ENCODE data around the gene CAMK2A.

CAMK2A gene

GRCh38 chr5:150203832-150204589 is 85.6 kb downstream of the CAMK2A start:
- no peaks in the 10 kb centered on the region for H3K9me3 ChIP-seq (ENCODE audit: insufficient read depth, low read length)
- H3K9ac ChIP-seq (ENCODE audit: low read length): no peak overlapping the region
- H3K79me2 ChIP-seq (ENCODE audit: insufficient read depth, low read length): no peaks in the 10 kb centered on the region
- no peaks in the 10 kb centered on the region for H3F3A ChIP-seq (ENCODE audit: insufficient read depth)
- no peak overlapping the region for H3K27ac ChIP-seq (ENCODE audit: low read depth, low read length)
- TF ChIP-seq CTCF (IDR thresholded peaks at IDR 0.05; ENCODE audit: insufficient read depth, low read length, poor library complexity, severe bottlenecking): no peak
- TF ChIP-seq EZH2phosphoT487 (conservative IDR thresholded peaks at IDR 0.05; ENCODE audit: low read length): no peak
- no peak overlapping the region for H2AFZ ChIP-seq (ENCODE audit: low read depth, low read length, severe bottlenecking)
- H4K20me1 ChIP-seq (ENCODE audit: low read depth, low read length): no peaks in the 10 kb centered on the region
- H3K27me3 ChIP-seq (ENCODE audit: low read length): no peaks in the 10 kb centered on the region
- H3K9me2 ChIP-seq (replicated peaks; ENCODE audit: insufficient read depth, low read length): no peaks in the 10 kb centered on the region
- H3K36me3 ChIP-seq (ENCODE audit: low read length): no peaks in the 10 kb centered on the region
- no peak overlapping the region for H3K4me2 ChIP-seq (ENCODE audit: low read depth, low read length, poor library complexity, severe bottlenecking)
- no peak overlapping the region for H3K4me3 ChIP-seq (ENCODE audit: insufficient read depth, low read length, poor library complexity, severe bottlenecking)

GRCh38 chr5:150202501-150202900 is 87.1 kb downstream of the CAMK2A start:
- no peak overlapping the region for H3K9ac ChIP-seq (ENCODE audit: low read length)
- no peaks in the 10 kb centered on the region for H3K27me3 ChIP-seq (ENCODE audit: low read length)
- no peaks in the 10 kb centered on the region for H3K9me2 ChIP-seq (replicated peaks; ENCODE audit: insufficient read depth, low read length)
- TF ChIP-seq EZH2phosphoT487 (conservative IDR thresholded peaks at IDR 0.05; ENCODE audit: low read length) (no peak), CTCF (IDR thresholded peaks at IDR 0.05; ENCODE audit: insufficient read depth, low read length, poor library complexity, severe bottlenecking) (no peak)
- no peaks in the 10 kb centered on the region for H3K36me3 ChIP-seq (ENCODE audit: low read length)
- H4K20me1 ChIP-seq (ENCODE audit: low read depth, low read length): no peaks in the 10 kb centered on the region
- H2AFZ ChIP-seq (ENCODE audit: low read depth, low read length, severe bottlenecking): no peak overlapping the region
- H3F3A ChIP-seq (ENCODE audit: insufficient read depth): no peaks in the 10 kb centered on the region
- H3K79me2 ChIP-seq (ENCODE audit: insufficient read depth, low read length): no peaks in the 10 kb centered on the region
- H3K4me3 ChIP-seq (ENCODE audit: insufficient read depth, low read length, poor library complexity, severe bottlenecking): no peak overlapping the region
- no peak overlapping the region for H3K27ac ChIP-seq (ENCODE audit: low read depth, low read length)
- H3K4me2 ChIP-seq (ENCODE audit: low read depth, low read length, poor library complexity, severe bottlenecking): no peak overlapping the region
- no peaks in the 10 kb centered on the region for H3K9me3 ChIP-seq (ENCODE audit: insufficient read depth, low read length)

- Histone ChIP-seq H3K9me3 (ENCODE audit: insufficient read depth, low read length) (no peaks in the 10 kb centered on the region), H3K9ac (ENCODE audit: low read length) (no peak overlapping the region), H3F3A (ENCODE audit: insufficient read depth) (no peaks in the 10 kb centered on the region), H3K27me3 (ENCODE audit: low read length) (no peaks in the 10 kb centered on the region), H3K4me2 (ENCODE audit: low read depth, low read length, poor library complexity, severe bottlenecking) (no peak overlapping the region), H3K36me3 (ENCODE audit: low read length) (no peaks in the 10 kb centered on the region), H4K20me1 (ENCODE audit: low read depth, low read length) (no peaks in the 10 kb centered on the region), H3K4me3 (ENCODE audit: insufficient read depth, low read length, poor library complexity, severe bottlenecking) (no peak overlapping the region), H3K79me2 (ENCODE audit: insufficient read depth, low read length) (no peaks in the 10 kb centered on the region), H3K9me2 (replicated peaks; ENCODE audit: insufficient read depth, low read length) (no peaks in the 10 kb centered on the region), H2AFZ (ENCODE audit: low read depth, low read length, severe bottlenecking) (no peak overlapping the region), H3K27ac (ENCODE audit: low read depth, low read length) (no peak overlapping the region)
- TF ChIP-seq CTCF (IDR thresholded peaks at IDR 0.05; ENCODE audit: insufficient read depth, low read length, poor library complexity, severe bottlenecking) (no peak), EZH2phosphoT487 (conservative IDR thresholded peaks at IDR 0.05; ENCODE audit: low read length) (no peak)
These were observed 92.1 kb downstream of the CAMK2A start for GRCh38 chr5:150197476-150197875.
